ENCODE data around the gene ACE.
A peak's percentile ranks its signal among the peaks of the same experiment; 100 is the strongest.

ACE gene

GRCh38 chr17:63440127-63440769 is 36.6 kb upstream of the ACE start:
- Histone ChIP-seq H3K27ac (no peak overlapping the region), H3K36me3 (ENCODE audit: insufficient read depth) (no peaks in the 10 kb centered on the region), H3K9ac (no peak overlapping the region), H3K79me2 (ENCODE audit: insufficient read depth, low read depth) (no peaks in the 10 kb centered on the region), H3K4me3 (IDR thresholded peaks at IDR 0.05; ENCODE audit: insufficient read depth, low read depth, low read length) (no peak overlapping the region), H3K4me2 (peak overlapping the region; percentile 10; the same call in 1 of the 2 replicates), H4K20me1 (ENCODE audit: insufficient read depth) (no peaks in the 10 kb centered on the region), H2AFZ (ENCODE audit: low read depth) (no peak overlapping the region), H3K27me3 (ENCODE audit: insufficient read depth, low read depth) (no peaks in the 10 kb centered on the region), H3K4me1 (ENCODE audit: low read depth, poor library complexity, severe bottlenecking) (peaks cover 18% of the 10 kb centered on the region)
- no peak for TF ChIP-seq CTCF (conservative IDR thresholded peaks at IDR 0.05; ENCODE audit: low read depth, low read length)

- Histone ChIP-seq H4K20me1 (ENCODE audit: insufficient read depth) (no peaks in the 10 kb centered on the region), H3K79me2 (ENCODE audit: insufficient read depth, low read depth) (no peaks in the 10 kb centered on the region), H3K4me2 (no peak overlapping the region), H2AFZ (ENCODE audit: low read depth) (no peak overlapping the region), H3K27ac (no peak overlapping the region), H3K4me1 (ENCODE audit: low read depth, poor library complexity, severe bottlenecking) (peaks cover 19% of the 10 kb centered on the region), H3K36me3 (ENCODE audit: insufficient read depth) (no peaks in the 10 kb centered on the region), H3K9ac (no peak overlapping the region), H3K27me3 (ENCODE audit: insufficient read depth, low read depth) (no peaks in the 10 kb centered on the region), H3K4me3 (IDR thresholded peaks at IDR 0.05; ENCODE audit: insufficient read depth, low read depth, low read length) (no peak overlapping the region)
- no peak for TF ChIP-seq CTCF (conservative IDR thresholded peaks at IDR 0.05; ENCODE audit: low read depth, low read length)
These were observed 36.0 kb upstream of the ACE start for GRCh38 chr17:63440770-63441335.

GRCh38 chr17:63441654-63442053 is 35.2 kb upstream of the ACE start:
- no peak for TF ChIP-seq CTCF (conservative IDR thresholded peaks at IDR 0.05; ENCODE audit: low read depth, low read length)
- Histone ChIP-seq H3K79me2 (ENCODE audit: insufficient read depth, low read depth) (no peaks in the 10 kb centered on the region), H3K4me1 (ENCODE audit: low read depth, poor library complexity, severe bottlenecking) (peaks cover 20% of the 10 kb centered on the region)

GRCh38 chr17:63442074-63442473 is 34.8 kb upstream of the ACE start:
- H3K27ac ChIP-seq, result no peak overlapping the region
- H3K36me3 ChIP-seq (ENCODE audit: insufficient read depth), result no peaks in the 10 kb centered on the region
- no peaks in the 10 kb centered on the region for H3K27me3 ChIP-seq (ENCODE audit: insufficient read depth, low read depth)
- no peak overlapping the region for H2AFZ ChIP-seq (ENCODE audit: low read depth)
- H3K79me2 ChIP-seq (ENCODE audit: insufficient read depth, low read depth), result no peaks in the 10 kb centered on the region
- H4K20me1 ChIP-seq (ENCODE audit: insufficient read depth), result no peaks in the 10 kb centered on the region
- no peak overlapping the region for H3K4me2 ChIP-seq
- no peak overlapping the region for H3K4me3 ChIP-seq (IDR thresholded peaks at IDR 0.05; ENCODE audit: insufficient read depth, low read depth, low read length)
- TF ChIP-seq CTCF (conservative IDR thresholded peaks at IDR 0.05; ENCODE audit: low read depth, low read length), result no peak
- peaks cover 24% of the 10 kb centered on the region for H3K4me1 ChIP-seq (ENCODE audit: low read depth, poor library complexity, severe bottlenecking)
- no peak overlapping the region for H3K9ac ChIP-seq

More at GRCh38 chr17:63441654-63442053, 35.2 kb upstream of the ACE start:
- Histone ChIP-seq H3K27me3 (ENCODE audit: insufficient read depth, low read depth) (no peaks in the 10 kb centered on the region), H4K20me1 (ENCODE audit: insufficient read depth) (no peaks in the 10 kb centered on the region), H3K4me2 (no peak overlapping the region), H3K4me3 (IDR thresholded peaks at IDR 0.05; ENCODE audit: insufficient read depth, low read depth, low read length) (no peak overlapping the region), H3K27ac (no peak overlapping the region), H3K36me3 (ENCODE audit: insufficient read depth) (no peaks in the 10 kb centered on the region), H3K9ac (no peak overlapping the region), H2AFZ (ENCODE audit: low read depth) (no peak overlapping the region)

Data from KMS-11 (cell line).